Thymus (tissue), 11 donors: ENCODE data around the gene RGPD8. TPM values are rescaled to one million over a fixed set of nuclear protein-coding genes. Genes with fewer than 3 reads are reported as not detected.
"Not testable (repeated sequence)": the region's sequence is repeated elsewhere in the genome, so short reads cannot be mapped to it uniquely, and the experiment has no call there.

Source experiments
- DNase-seq, 9 donors: peaks; one replicate each; pipeline ENCODE4 v3.0.0-alpha.2; 2013; ENCODE audit warnings: low spot score in 9 of 9, low read depth in 6 of 9, missing footprints in 1 of 9
- H3K27ac ChIP-seq, 2 donors: one replicate each; pipeline ENCODE4 v1.5.1; 2013; ENCODE audit warnings: control low read depth in 1 of 2, low read depth in 1 of 2, low read length in 1 of 2, mild to moderate bottlenecking in 1 of 2, moderate library complexity in 1 of 2
- H3K27me3 ChIP-seq, 2 donors: one replicate each; pipeline ENCODE4 v1.5.1; 2013; ENCODE audit warnings: low read length in 1 of 2; ENCODE audit not compliant: control insufficient read depth in 2 of 2, insufficient read depth in 1 of 2
- H3K36me3 ChIP-seq, 2 donors: one replicate each; pipeline ENCODE4 v1.5.1; 2013; ENCODE audit warnings: low read length in 1 of 2, mild to moderate bottlenecking in 1 of 2, moderate library complexity in 1 of 2; ENCODE audit not compliant: control insufficient read depth in 2 of 2, insufficient read depth in 2 of 2
- H3K4me1 ChIP-seq, 2 donors: one replicate each; pipeline ENCODE4 v1.5.1; 2013; ENCODE audit warnings: low read length in 2 of 2; ENCODE audit not compliant: control insufficient read depth in 2 of 2, insufficient read depth in 2 of 2
- H3K4me3 ChIP-seq, 2 donors: one replicate each; pipeline ENCODE4 v1.5.1; 2013; ENCODE audit warnings: low read length in 2 of 2, control low read depth in 1 of 2, mild to moderate bottlenecking in 1 of 2
- H3K9me3 ChIP-seq, 2 donors: one replicate each; pipeline ENCODE4 v1.5.1; 2013; ENCODE audit warnings: low read length in 1 of 2, mild to moderate bottlenecking in 1 of 2; ENCODE audit not compliant: control insufficient read depth in 2 of 2, insufficient read depth in 1 of 2
- WGBS: extraction: QIAGEN DNeasy Blood & Tissue Kit; methylation state at CpG from one replicate; pipeline ENCODE4 v1.1.7; 2013; 5-methylcytosine and 5-hydroxymethylcytosine counted together
- polyA plus RNA-seq: library from polyadenylated mRNA; stranded (reverse); fragments of 200-250 nt; gene quantifications from one replicate; pipeline ENCODE4 v1.2.3, GENCODE V29; 2013
- total RNA-seq: library from RNA; stranded (reverse); fragments of 120-200 nt; gene quantifications from one replicate; pipeline ENCODE4 v1.2.4, GENCODE V29; 2013
- donor health status: healthy.

Gene RGPD8
- total and polyA plus RNA-seq, 2 donors: 1.8 to 5.6 TPM

DNA sequence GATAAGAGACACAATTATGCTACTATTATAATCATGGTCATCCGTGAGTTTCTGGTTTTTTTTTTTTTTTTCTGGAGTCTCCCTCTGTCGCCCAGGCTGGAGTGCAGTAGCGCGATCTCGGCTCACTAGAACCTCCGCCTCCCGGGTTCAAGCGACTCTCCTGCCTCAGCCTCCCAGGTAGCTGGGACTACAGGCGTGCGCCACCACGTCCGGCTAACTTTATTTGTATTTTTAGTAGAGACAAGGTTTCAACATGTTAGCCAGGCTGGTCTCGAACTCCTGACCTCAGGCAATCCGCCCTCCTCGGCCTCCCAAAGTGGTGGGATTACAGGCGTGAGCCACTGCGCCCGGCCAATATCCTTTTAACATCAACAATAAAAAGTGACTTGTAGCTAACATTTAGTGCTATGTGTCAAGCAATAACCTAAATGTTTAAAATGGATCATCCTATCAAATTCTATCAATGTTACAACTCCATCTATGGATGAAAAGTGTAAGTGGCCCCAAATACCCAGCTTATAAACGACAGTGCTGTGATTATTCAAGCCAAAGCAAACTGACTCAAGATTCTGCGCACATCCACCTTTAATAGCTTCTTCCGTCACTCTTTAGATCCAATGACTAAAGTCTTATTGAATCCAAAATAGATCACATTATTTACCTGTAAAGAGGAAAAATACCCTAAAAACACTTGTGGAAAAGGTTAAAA lies 1.7 kb downstream of the RGPD8 start:
- not testable (repeated sequence) for DNase-seq, H3K36me3 ChIP-seq, H3K4me3 ChIP-seq, H3K27ac ChIP-seq, H3K9me3 ChIP-seq, H3K4me1 ChIP-seq, H3K27me3 ChIP-seq
- 96% methylated on average over 21 of the region's 21 CpGs for WGBS

DNA sequence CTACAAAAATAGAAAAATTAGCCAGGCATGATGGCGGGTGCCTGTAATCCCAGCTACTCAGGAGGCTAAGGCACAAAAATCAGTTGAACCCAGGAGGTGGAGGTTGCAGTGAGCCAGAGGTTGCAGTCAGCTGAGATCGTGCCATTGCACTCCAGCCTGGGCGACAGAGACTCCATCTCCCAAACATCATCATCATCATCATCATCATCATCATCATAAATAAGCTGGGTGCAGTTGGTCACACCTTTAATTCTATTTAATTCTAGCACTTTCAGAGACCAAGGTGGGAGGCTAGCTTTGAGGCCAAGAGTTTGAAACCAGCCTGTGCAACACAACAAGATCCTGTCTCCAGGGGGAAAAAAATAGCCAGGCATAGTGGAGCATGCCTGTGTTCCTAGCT lies 8.9 kb downstream of the RGPD8 start:
- 100% methylated on average over 1 of the region's 3 CpGs for WGBS
- not testable (repeated sequence) for H3K27ac ChIP-seq, H3K4me1 ChIP-seq, H3K36me3 ChIP-seq, H3K9me3 ChIP-seq, H3K4me3 ChIP-seq, H3K27me3 ChIP-seq, DNase-seq

DNA sequence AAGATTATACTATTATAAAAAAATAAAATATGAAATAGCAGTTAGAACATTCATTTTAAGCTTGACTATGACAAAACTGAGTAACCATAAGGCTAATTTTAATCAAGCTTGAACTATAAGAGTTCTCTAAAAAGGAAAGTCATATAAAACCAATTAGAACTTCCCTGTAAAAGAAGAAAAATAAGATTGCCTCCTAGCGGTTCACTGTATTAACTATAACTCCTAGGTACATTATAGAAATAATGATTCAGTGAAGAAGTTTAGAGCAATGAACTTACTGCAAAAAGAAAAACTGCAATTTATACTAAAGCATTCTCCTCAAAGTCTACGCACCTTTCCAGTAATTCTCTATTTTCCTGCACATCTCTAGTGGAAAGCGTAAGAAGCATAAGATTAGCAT lies 16.6 kb downstream of the RGPD8 start:
- not testable (repeated sequence) for H3K27ac ChIP-seq, H3K27me3 ChIP-seq, H3K4me1 ChIP-seq, H3K9me3 ChIP-seq, DNase-seq, H3K36me3 ChIP-seq, H3K4me3 ChIP-seq
- 92% methylated on average over 3 of the region's 3 CpGs for WGBS

DNA sequence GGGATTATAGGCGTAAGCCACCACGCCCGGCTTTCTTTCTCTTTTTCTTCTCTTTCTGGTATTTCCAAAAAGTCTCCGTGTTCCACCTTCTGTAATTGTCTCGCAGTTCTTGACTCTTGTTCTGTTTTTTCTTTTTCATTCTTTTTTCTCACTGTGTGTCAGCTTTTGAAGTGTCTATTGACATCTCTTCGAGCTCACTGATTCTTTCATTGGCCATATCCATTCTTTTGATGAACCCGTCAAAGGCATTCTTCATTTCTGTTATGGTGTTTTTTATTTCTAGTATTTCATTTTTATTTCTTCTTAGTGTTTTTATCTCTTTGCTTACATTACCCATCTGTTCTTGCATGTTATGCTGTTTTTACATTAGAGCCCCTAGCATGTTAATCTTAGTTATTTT lies 73.4 kb downstream of the RGPD8 start:
- WGBS: 98% methylated on average over 7 of the region's 7 CpGs
- not testable (repeated sequence) for H3K27me3 ChIP-seq, DNase-seq

DNA sequence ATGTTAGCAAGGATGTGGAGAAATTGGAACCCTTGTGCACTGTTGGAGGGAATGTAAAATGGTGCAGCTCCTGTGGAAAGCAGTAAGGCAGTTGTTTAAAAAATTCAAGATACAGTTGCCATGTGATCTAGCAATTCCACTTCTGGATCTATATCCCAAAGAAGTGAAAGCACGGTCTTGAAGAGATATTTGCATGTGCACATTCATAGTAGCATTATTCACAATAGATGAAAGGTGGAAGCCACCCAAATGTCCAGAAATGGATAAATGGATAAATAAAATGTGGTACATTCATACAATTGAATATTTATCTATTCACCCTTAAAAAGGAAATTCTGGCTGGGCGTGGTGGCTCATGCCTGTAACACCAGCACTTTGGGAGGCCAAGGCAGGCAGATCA lies 79.1 kb downstream of the RGPD8 start:
- WGBS: 95% methylated on average over 2 of the region's 2 CpGs
- not testable (repeated sequence) for H3K27ac ChIP-seq, H3K36me3 ChIP-seq, H3K9me3 ChIP-seq, H3K27me3 ChIP-seq, DNase-seq, H3K4me1 ChIP-seq, H3K4me3 ChIP-seq

More for the DNA sequence above, 73.4 kb downstream of the RGPD8 start:
- H3K27ac ChIP-seq, H3K9me3 ChIP-seq, H3K4me1 ChIP-seq, H3K36me3 ChIP-seq, H3K4me3 ChIP-seq: not testable (repeated sequence)

DNA sequence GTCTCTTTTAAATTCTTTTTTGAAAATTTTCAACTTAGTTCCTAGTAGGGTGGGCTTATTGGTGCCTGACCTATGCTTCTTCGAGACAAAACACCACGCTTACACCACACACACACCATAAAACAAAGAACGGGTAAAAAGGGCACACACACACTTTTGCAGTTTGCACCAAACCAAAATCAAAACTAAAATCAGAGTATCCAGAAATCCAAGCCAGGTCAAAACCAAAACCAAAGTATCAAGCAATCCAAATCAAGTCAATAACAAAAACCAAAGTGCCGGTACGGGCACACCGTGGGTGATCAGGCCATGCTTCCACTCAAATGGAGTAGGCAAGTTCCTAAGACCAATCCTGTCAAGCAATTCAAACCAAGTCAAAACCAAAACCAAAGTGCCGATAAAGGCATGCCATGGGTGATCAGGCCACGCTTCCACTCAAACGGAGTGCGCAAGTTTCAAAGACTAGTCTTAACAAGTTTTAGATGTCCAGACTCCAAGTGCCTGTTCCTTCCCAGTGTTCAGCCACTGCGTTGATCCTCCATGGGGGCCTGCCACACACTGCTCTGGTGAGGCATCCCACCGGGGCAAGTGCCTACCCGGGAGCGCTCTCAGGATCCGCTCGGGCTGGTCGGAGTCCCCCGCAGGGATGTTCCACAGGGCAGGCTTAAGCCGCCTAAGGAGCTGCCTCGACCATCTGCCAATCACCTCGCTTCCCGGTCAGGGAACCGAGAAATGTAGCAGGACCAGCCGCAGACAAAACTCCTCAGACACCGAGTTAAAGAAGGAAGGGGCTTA lies 80.4 kb downstream of the RGPD8 start:
- H3K9me3 ChIP-seq, H3K4me3 ChIP-seq, H3K36me3 ChIP-seq, DNase-seq, H3K27ac ChIP-seq, H3K27me3 ChIP-seq, H3K4me1 ChIP-seq: not testable (repeated sequence)
- 96% methylated on average over 15 of the region's 25 CpGs for WGBS

DNA sequence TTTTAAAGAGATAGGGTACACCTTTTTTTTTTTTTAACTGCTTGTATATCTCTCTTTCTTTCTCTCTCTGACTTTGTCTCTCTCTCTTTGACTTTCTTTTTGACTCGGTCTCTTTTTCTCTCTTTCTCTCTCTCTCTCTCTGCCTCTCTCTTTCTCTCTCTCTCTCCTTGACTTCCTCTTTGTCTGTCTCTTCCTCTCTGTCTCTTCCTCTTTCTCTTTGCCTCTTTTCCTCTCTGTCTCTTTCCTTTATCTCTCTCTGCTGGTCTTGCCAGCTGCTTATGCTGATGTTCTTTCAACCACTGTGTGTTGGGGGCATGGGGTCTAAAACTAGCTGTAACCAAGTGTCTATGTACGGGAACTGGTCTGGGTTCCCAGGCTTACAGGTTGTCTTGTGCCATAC lies 81.2 kb downstream of the RGPD8 start:
- H3K9me3 ChIP-seq, H3K27ac ChIP-seq, H3K27me3 ChIP-seq, DNase-seq, H3K4me1 ChIP-seq, H3K4me3 ChIP-seq, H3K36me3 ChIP-seq: not testable (repeated sequence)
- 91% methylated on average over 2 of the region's 2 CpGs for WGBS

DNA sequence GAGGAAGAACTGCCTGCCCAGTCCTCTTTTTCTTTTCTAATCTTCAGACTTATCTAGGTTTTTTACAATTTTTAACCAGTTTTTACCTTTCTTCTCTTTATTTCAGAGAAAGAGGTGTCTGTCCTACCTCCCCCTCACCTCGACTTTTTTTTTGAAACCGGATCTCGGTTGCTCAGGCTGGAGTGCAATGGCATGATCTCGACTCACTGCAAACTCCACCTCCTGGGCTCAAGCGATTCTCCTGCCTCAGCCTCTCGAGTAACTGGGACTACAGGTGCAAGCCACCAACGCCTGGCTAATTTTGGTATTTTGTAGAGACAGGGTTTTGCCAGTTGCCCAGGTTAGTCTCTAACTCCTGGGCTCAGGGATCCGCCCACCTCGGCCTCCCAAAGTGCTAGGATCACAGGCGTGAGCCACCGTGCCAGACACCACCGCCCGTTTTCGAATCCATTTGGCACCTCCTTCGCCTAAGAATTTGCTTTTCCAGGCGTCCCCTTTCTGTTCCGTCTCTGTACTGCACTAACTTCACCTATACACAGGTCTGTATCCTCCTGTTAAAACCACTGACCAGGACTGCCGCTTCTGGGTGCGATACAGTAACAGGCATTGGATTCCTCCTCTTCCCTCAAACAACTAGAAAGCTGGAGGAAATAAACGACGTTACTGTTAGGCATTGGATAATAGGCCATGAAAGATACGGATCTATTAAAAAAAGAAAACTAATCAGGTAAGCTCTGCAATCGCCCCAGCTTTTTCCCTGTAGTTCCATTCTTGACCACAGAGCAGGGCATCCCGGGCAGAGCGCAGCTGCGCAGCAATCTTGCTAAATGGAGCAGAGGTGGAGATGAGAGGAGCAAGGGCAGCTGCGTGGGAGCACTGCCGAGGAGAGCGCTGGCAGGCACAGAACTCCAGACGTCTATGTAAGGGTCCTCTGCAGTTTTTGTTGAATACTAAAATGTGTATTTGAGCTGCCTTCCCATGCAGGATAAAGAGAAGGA lies 88.1 kb downstream of the RGPD8 start:
- Histone ChIP-seq H3K9me3 (no peaks in the 10 kb centered on the region), H3K4me3 (no peak overlapping the region), H3K4me1 (peaks cover 0 to 2% of the 10 kb centered on the region in 2 donors), H3K36me3 (no peaks in the 10 kb centered on the region), H3K27me3 (no peaks in the 10 kb centered on the region), H3K27ac (no peak overlapping the region)
- WGBS: 96% methylated on average over 30 of the region's 30 CpGs
- no peak for DNase-seq
